Measurements from ENCODE around the gene CACYBP.
"Not testable (repeated sequence)": the region's sequence is repeated elsewhere in the genome, so short reads cannot be mapped to it uniquely, and the experiment has no call there.

CACYBP gene

DNA sequence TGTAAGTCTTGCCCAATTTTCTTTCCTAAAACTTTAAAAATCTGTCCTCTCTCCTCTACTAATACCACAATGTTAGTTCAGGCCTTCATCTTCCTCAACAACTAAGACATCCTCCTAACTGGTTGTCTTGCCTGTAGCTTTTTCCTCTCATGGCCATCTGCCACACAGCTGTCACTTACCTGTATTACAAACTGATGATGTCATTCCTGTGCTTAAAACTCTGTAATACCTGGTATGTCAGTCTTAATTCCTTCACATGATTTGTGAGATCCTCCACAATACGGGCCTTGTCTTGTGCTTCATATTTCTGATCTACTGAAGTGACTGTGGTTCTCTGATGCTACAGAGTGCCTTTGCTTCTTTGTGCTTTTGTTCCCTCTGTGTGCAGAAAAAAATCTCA, 13.7 kb downstream of the CACYBP start:
- DNase-seq (ENCODE audit: low read depth), result no peak

DNA sequence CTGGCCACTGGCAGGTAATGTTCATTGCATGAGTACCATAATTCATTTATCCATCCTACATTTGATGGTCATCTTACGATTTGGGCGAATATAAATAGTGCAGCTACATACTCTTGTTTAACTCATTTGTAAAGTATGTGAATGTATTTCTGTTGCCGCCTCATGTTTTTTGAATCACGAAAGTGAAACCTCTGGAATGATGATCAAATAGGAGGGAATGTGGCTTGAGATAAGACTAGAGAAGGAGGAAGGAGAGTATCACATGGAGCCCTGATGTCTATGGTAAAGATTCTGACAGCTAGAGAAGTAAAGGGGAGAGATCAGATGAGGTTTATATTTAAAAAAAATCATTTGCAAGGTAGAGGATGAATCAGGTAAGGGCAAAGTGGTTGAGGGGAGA, 15.5 kb downstream of the CACYBP start:
- peak; percentile 88 for DNase-seq (ENCODE audit: low read depth)

DNA sequence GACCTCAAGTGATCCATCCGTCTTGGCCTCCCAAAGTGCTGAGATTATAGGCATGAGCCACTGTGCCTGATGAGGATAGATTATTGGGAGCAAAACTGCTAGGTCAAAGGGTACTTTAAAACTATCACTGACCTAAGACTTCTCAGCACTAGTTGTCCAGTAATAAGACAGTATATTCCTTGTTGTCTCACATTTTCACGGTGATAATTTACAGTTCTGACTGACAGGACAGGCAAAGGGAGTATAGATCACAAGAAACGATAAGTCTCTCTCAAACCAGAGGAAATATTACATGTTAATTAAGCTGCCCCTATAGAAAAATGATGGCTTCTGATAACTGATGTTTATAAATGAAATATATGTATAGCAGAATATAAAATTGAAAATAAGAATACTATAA, 19.8 kb downstream of the CACYBP start:
- DNase-seq (ENCODE audit: low read depth), result no peak

DNA sequence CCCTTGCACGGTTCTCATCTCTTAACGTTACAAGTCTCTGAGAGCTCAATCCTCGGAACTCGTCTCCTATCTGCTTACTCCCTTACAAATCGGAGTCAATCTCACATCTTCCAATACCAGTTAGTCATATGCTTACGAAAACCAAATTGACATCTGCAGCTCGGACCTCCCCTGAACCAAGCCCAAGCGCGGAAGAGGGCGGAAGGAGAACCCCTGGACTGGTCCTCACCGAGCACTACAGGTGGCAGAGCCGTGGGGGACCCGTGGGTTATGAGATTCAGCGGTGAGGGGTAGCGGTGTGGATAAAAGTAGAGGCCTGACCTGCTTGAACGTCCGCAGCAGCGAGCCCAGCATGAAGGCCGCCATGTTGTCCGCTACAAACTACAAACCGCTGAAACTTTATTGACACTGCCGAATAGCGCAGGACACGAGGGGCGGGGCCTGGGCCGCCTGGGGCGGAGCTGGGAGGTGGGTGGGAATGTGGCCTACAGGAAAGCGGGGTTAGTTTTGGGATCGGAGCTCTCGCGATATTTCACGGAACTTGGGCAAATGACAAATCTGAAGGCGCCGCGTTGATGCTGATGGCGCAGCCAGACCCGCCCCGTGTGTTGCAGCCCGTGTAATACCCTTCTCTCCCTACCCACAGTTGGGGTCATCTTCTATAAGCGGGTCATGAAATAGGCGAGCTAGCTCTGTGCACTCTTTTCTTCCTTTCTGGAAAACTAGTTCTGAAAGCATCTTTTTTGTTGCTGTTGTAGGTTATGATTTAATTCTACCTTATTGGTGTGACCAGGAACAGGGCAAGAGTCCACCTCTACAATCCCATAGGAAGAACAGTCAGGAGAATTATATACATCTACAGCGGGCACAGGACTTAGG, 23.5 kb downstream of the CACYBP start, which contains the start of gene MRPS14:
Gene MRPS14 (minus strand): TSS at position 383 of the 879 bp plus-strand sequence. CDS start 17 bp downstream, at position 366.
- DNase-seq (ENCODE audit: low read depth), result peak; percentile 98

DNA sequence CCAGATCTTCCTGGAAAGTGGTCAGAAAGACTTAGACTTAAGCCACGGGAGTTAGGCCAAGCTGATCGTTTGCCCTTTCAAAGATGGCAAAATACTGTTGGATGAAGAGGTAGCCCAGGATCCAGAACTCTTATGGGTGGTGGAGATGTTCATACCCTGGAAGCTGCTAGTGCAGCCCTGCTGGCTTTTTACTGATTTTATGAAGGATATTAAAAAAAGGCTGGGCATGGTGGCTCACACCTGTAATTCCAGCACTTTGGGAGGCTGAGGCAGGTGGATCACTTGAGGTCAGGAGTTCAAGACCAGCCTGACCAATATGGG, 24.1 kb downstream of the CACYBP start:
- DNase-seq (ENCODE audit: low read depth), result not testable (repeated sequence)

DNA sequence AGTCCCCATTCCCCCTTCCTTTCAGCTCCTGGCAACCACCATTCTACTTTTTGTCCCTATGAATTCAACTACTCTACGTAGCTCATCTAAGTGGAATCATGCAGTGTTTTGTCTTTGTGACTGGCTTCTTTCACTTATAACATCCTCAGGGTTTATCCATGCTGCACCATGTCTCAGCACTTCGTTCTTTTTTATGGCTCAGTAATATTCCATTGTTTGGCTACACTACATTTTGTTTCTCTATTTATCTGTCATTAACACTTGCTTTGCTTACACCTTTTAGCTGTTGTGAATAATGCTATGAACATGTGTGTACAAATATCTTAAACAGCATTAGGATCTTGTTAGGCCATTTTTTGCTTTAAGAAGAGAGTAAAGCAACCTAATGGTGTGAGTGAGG, 25.0 kb downstream of the CACYBP start:
- DNase-seq (ENCODE audit: low read depth), result no peak

DNA sequence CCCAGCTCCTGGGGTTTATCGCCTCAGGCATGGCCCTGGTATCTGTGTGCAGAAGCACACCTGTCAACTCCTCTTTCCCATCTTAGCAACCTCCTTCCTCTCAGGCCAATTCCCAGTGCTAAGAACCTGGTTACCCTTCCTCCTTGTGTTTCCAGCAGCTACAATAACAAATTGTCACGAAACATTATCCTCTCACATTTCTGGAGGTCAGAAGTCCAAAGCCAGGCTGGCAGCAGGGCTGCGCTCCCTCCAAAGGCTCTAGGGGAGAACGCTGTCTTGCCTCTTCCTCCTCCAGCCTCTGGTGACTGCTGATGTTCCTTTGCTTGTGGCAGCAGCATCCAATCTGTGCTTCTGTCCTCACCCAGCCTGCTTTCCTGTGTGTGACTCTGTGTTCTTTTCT, 34.2 kb downstream of the CACYBP start:
- no peak for DNase-seq (ENCODE audit: low read depth)

DNA sequence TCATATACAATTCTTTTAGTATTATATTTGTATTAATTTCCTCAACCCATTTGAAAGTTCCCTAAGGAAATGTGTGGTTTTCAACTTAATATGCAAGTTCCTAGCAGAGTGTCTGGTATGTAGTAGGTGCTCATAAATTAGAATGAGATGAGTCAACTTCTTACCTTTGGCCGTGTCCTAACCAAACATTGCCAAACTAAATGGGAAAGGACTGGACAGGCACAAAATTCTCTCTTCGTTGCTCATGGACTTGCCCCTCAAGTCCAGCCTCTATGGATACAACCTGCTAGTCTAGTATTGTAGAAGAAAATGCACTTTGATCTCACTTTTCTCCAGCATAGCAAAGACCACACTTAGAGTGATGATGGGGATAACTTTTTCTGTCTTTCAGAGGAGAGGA, 35.0 kb downstream of the CACYBP start:
- DNase-seq (ENCODE audit: low read depth), result no peak

DNA sequence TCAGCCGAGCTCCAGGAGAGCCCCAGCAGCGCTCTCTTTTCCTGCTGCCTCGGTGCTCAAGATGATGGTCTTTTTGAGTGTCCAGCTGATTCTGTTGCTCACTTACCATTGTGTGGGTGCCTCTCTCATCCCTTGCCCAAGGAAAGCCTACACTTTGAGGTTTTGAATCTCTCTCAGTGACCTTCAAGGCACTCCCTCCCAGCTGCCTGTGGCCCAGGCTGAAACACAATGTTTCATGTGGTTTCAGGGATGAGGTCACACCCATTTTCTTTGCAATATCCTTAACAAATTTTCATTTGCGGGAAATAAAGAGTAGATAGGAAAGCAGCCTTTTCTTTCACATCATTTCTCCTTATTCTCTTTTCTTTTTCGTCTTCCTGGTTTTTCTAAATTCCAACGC, 36.1 kb downstream of the CACYBP start:
- peak; percentile 20 for DNase-seq (ENCODE audit: low read depth)

DNA sequence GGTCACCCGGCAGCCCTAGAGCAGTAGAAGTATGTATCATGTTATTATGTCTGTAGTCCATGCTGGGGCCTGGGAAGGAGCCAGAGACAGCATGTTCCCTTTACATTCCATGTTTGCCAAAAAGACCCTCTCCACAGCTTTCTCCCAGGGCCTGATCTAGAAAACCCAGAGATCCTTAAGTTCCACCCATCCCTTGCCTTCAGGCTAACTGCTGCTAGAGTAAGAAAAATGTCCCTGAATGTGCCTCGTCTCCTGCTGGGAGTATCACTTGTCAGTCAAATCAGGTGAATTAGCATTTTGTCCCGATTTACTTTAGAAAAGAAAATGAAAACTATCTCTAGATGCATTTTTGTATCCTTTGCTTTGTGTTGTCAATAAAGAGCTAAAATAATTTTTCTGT, 36.7 kb downstream of the CACYBP start:
- DNase-seq (ENCODE audit: low read depth), result no peak

DNA sequence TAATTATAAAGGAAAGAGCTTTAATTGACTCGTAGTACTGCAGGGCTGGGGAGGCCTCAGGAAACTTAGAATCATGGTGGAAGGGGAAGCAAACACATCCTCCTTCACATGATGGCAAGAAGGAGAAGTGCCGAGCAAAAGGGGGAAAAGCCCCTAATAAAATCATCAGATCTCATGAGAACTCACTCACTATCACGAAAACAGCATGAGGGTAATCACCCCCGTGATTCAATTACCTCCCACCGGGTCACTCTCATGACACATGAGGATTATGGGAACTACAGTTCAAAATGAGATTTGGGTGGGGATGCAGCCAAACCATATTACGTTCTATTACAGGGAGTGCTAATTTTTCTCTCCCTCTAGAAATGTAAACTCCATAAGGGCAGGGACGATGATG, 37.7 kb downstream of the CACYBP start:
- DNase-seq (ENCODE audit: low read depth), result no peak

DNA sequence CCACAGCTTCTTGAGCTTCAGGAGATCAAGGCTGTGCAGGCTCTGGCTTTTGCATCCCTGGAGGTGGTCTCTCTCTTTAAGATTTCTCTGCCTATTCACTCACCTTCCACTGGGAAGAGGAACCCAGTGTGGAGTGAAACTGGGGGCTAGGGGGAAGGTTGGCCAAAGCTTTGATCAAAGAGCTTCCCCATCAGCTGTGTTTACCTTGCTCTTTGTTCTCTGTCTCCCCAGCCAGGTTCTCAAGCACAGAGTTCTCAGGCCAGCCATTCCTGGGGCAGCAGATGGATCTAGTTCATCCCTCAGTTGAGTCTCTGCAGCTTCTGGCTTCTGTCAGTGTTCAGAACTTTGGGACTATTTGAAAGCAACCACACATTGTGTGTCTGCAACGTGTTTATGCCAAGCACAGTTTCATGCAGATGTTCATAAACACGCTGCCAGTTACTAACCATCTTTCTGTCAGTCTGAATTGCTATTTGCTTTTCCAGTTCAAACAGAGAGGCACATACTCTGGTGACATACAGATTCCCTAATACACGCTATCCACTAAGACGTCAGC, 40.7 kb downstream of the CACYBP start:
- no peak for DNase-seq (ENCODE audit: low read depth)

DNA sequence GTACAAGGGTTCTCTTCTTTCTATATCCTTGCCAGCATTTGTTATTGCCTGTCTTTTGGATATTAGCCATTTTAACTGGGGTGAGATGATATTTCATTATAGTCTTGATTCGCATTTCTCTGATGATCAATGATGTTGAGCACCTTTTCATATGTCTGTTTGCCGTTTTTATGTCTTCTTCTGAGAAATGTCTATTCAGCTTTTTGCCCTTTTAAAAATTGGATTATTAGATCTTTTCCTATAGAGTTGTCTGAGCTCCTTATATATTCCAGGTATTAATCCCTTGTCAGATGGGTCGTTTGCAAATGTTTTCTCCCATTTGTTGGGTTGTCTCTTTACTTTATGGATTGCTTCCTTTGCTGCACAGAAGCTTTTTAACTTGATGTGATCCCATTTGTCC, 42.9 kb downstream of the CACYBP start:
- DNase-seq (ENCODE audit: low read depth), result no peak

DNA sequence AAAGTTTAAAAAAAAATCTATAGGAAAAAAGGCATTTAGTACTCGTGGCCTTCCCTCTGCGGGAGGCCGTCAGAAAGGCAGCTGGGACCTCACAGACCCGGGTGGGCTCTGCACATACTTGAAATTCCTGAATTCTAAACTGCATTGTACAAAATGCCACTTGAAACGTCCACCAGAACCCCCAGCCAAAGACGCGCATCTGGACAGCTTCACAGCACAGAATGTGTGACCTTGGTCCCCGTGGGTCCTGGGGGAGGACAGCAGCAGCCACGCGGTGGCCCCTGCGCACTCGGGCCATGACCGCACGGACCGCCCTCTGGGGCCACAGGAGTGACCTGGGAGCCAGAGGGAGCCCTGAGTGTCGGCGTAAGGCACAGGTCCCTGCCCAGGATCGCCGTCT, 44.1 kb downstream of the CACYBP start:
- no peak for DNase-seq (ENCODE audit: low read depth)

DNA sequence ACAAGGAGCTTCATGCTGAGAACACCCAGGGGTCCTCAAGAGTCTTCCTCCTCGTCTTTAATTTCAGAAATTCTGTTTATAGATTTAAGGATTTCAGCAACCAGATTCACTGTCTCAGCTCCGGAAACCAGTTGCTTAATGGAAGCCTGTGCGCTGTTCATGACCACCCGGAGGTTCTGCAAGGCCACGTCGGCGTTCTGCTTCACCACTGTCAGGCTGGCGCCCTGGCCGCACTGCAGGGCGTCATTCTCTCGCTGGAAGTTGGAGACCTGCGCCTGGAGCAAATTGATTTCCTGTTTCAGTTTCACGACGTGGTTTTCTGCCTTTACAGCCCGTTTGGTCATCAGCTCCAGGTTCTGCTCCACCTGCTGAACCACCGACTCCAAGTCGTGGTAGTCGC, 44.8 kb downstream of the CACYBP start:
- not testable (repeated sequence) for DNase-seq (ENCODE audit: low read depth)

DNA sequence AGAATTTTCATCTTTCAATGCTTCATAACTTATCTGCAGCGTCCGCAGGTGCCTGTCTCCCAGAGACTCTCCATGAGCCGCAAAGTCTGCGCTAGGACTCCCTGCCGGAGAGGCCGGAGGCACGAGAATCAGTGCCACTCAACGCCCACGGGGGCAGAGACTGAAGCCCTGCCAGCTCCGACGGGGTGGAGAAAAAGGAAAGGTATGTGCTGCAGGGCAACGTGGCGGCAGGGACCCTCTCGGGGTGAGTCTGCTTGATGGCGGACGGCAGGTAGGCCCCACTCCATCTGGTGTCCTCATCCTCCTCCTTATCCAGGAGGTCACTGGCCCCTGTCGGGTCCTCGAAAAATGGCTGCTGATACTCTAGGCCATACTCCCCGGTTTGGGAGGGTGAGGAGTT, 45.4 kb downstream of the CACYBP start:
- no peak for DNase-seq (ENCODE audit: low read depth)

DNA sequence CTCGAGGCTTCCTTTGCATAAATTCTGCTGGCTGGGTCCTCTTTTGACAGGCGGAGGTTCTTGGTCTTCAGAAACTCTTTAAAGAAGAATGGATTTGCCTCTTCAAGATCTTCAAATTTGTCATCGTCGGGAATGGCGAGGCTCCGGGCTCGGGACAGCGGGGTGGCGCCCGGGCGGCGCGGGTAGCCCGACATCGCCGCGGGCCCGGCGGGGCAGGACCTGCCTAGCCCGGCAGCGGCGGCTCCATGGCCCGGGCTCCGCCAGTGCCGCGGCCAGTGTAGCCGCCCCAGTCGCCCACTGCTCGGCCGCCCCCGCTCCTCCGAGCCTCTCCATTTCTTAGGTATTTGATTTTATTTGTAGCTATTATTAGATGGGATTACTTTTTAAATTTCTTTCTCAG, 45.8 kb downstream of the CACYBP start:
- no peak for DNase-seq (ENCODE audit: low read depth)

DNA sequence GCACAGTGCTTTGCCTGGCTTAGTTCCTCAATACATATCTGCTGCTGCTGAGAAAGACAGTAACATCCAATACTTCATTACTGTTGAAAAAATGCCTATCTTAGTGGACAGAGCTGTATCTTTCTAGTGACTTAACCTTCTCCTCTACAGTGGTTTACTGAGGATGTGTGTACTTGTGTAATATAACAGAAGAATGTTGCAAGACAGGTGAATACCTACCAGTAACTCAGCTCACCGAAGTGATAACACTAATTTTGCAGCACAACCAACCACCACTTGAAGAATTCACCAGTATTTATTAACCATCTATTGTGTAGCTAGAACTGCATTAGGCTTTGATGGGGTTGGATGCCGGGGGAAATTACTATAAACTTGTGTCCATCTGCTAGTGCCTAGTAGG, 51.2 kb downstream of the CACYBP start:
- no peak for DNase-seq (ENCODE audit: low read depth)

DNA sequence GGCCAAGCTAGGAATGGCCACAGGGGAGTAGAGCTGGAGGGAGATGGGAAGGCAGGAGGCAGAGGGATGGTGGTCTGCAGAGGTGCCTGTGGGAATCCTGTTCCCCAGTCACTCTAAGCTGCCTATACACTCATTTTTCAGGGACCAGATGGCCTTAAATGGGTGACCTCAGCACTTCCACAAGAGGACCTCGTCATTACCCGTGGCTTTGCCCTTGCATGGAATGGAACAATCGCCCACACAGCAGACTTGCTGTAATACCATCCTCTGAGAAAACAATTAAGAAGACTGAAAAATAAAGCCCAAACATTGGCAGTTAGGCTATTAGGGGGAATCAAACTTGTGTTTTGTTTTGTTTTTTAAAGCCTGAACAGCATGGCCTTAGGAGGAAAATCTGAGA, 55.0 kb downstream of the CACYBP start:
- no peak for DNase-seq (ENCODE audit: low read depth)

Data from amniotic epithelial cell (primary cell).